Trophoblast cell (in vitro differentiated cells and primary cell): ENCODE data around the gene UBE2L6. TPM values are rescaled to one million over a fixed set of nuclear protein-coding genes. Genes with fewer than 3 reads are reported as not detected.

Experiments
- DNase-seq, 2 donors: peaks; one replicate each; pipeline ENCODE4 v3.0.0-alpha.2; 2016
- H2AFZ ChIP-seq: 2 replicates; pipeline ENCODE4 v1.6.1; 2013; ENCODE audit warnings: low read length, moderate library complexity, mild to moderate bottlenecking; ENCODE audit not compliant: insufficient read depth, poor library complexity
- H2AK5ac ChIP-seq: 2 replicates; pipeline ENCODE4 v1.6.1; 2013; ENCODE audit warnings: mild to moderate bottlenecking, low read length
- H2BK120ac ChIP-seq: 2 replicates; pipeline ENCODE4 v1.6.1; 2013; ENCODE audit warnings: low read length, mild to moderate bottlenecking, moderate library complexity; ENCODE audit not compliant: insufficient read depth, poor library complexity
- H2BK12ac ChIP-seq: 2 replicates; pipeline ENCODE4 v1.6.1; 2013; ENCODE audit warnings: mild to moderate bottlenecking, low read length, moderate library complexity
- H2BK5ac ChIP-seq: 2 replicates; pipeline ENCODE4 v1.6.1; 2013; ENCODE audit warnings: low read length, low read depth, moderate library complexity, mild to moderate bottlenecking; ENCODE audit not compliant: poor library complexity
- H3K14ac ChIP-seq: 2 replicates; pipeline ENCODE4 v1.6.1; 2013; ENCODE audit warnings: mild to moderate bottlenecking, low read length
- H3K18ac ChIP-seq: 2 replicates; pipeline ENCODE4 v1.6.1; 2013; ENCODE audit warnings: mild to moderate bottlenecking, low read length
- H3K23ac ChIP-seq: 2 replicates; pipeline ENCODE4 v1.6.1; 2013; ENCODE audit warnings: low read length
- H3K27ac ChIP-seq: 2 replicates; pipeline ENCODE4 v1.5.1; 2013; ENCODE audit warnings: low read depth, mild to moderate bottlenecking, inconsistent platforms, low read length, moderate library complexity
- H3K27me3 ChIP-seq: 2 replicates; pipeline ENCODE4 v1.6.1; 2013; ENCODE audit warnings: inconsistent platforms, mild to moderate bottlenecking, low read length, moderate library complexity; ENCODE audit not compliant: insufficient read depth
- H3K36me3 ChIP-seq, 2 experiments: 1 replicate in 1 of 2; 2 replicates in 1 of 2; pipeline ENCODE4 v1.6.1; 2013; ENCODE audit warnings: low read length in 2 of 2, mild to moderate bottlenecking in 2 of 2, moderate library complexity in 1 of 2; ENCODE audit not compliant: insufficient read depth in 2 of 2, control insufficient read depth in 1 of 2
- H3K4ac ChIP-seq: 2 replicates; pipeline ENCODE4 v1.6.1; 2013; ENCODE audit warnings: low read depth, mild to moderate bottlenecking, low read length, moderate library complexity
- H3K4me1 ChIP-seq, 2 experiments: 1 replicate in 1 of 2; 2 replicates in 1 of 2; pipeline ENCODE4 v1.6.1; 2013; ENCODE audit warnings: low read length in 2 of 2, mild to moderate bottlenecking in 2 of 2, moderate library complexity in 1 of 2; ENCODE audit not compliant: insufficient read depth in 2 of 2, control insufficient read depth in 1 of 2
- H3K4me2 ChIP-seq: 2 replicates; pipeline ENCODE4 v1.6.1; 2013; ENCODE audit warnings: inconsistent platforms, mild to moderate bottlenecking, low read length, moderate library complexity
- H3K4me3 ChIP-seq: 2 replicates; pipeline ENCODE4 v1.5.1; 2013; ENCODE audit warnings: mild to moderate bottlenecking, low read depth, low read length, inconsistent platforms
- H3K79me1 ChIP-seq: one replicate; pipeline ENCODE4 v1.6.1; 2013; ENCODE audit warnings: low read length
- H3K79me2 ChIP-seq: 2 replicates; pipeline ENCODE4 v1.6.1; 2013; ENCODE audit warnings: low read length, mild to moderate bottlenecking; ENCODE audit not compliant: control insufficient read depth, insufficient read depth, poor library complexity
- H3K9ac ChIP-seq: 2 replicates; pipeline ENCODE4 v1.6.1; 2013; ENCODE audit warnings: mild to moderate bottlenecking, low read length
- H3K9me3 ChIP-seq: 2 replicates; pipeline ENCODE4 v1.6.1; 2013; ENCODE audit warnings: low read depth, mild to moderate bottlenecking, control low read depth, inconsistent platforms, low read length; ENCODE audit not compliant: insufficient read depth
- H4K12ac ChIP-seq: 2 replicates; pipeline ENCODE4 v1.6.1; 2013; ENCODE audit warnings: low read depth, mild to moderate bottlenecking, low read length, moderate library complexity
- H4K8ac ChIP-seq: 2 replicates; pipeline ENCODE4 v1.6.1; 2013; ENCODE audit warnings: low read depth, mild to moderate bottlenecking, low read length, moderate library complexity
- H4K91ac ChIP-seq: one replicate; pipeline ENCODE4 v1.6.1; 2013; ENCODE audit warnings: low read depth, mild to moderate bottlenecking, low read length, moderate library complexity
- WGBS: extraction: QIAGEN DNeasy Blood & Tissue Kit; methylation state at CpG from one replicate; pipeline ENCODE4 v1.1.7; 2013; ENCODE audit warnings: missing lambda C conversion rate; ENCODE audit not compliant: insufficient read length, insufficient coverage; ENCODE audit errors: extremely low coverage; 5-methylcytosine and 5-hydroxymethylcytosine counted together
- polyA plus RNA-seq: library from polyadenylated mRNA; stranded (reverse); fragments of 200-250 nt; gene quantifications from 2 replicates; pipeline ENCODE4 v1.2.3, GENCODE V29; 2013

Gene UBE2L6
- 2.6 and 2.7 TPM in 2 replicates for polyA plus RNA-seq

GRCh38 chr11:57567515-57568329, at the start of gene UBE2L6:
UBE2L6 (minus strand) TSS chr11:57567672; CDS start chr11:57567611, 61 bp downstream.
- Histone ChIP-seq H3K14ac (peak within 1 kb of the TSS; percentile 12), H3K27me3 (peaks cover 4% of the 10 kb centered on the region), H2AK5ac (no peak within 1 kb of the TSS), H3K4me3 (peak within 1 kb of the TSS; percentile 78), H3K36me3 (no peaks in the 10 kb centered on the region), H2BK5ac (no peak within 1 kb of the TSS), H3K23ac (no peak within 1 kb of the TSS), H3K18ac (no peak within 1 kb of the TSS), H3K4me2 (peak within 1 kb of the TSS; percentile 96), H3K27ac (no peak within 1 kb of the TSS), H3K4me1 (peaks cover 0 to 3% of the 10 kb centered on the region in 2 experiments), H2BK120ac (no peak within 1 kb of the TSS), H3K9ac (no peak within 1 kb of the TSS), H3K9me3 (no peaks in the 10 kb centered on the region), H2AFZ (peak within 1 kb of the TSS; percentile 83), H4K12ac (peak within 1 kb of the TSS; percentile 70), H4K8ac (peak within 1 kb of the TSS; percentile 67), H2BK12ac (no peak within 1 kb of the TSS), H3K4ac (no peak within 1 kb of the TSS), H3K79me1 (peaks cover 2% of the 10 kb centered on the region), H4K91ac (peak within 1 kb of the TSS; percentile 22), H3K79me2 (no peaks in the 10 kb centered on the region)
- DNase-seq = peak in 1 of 2 donors; percentile 87
- WGBS = no CpG with 5 or more reads among the region's 92 CpGs

DNA sequence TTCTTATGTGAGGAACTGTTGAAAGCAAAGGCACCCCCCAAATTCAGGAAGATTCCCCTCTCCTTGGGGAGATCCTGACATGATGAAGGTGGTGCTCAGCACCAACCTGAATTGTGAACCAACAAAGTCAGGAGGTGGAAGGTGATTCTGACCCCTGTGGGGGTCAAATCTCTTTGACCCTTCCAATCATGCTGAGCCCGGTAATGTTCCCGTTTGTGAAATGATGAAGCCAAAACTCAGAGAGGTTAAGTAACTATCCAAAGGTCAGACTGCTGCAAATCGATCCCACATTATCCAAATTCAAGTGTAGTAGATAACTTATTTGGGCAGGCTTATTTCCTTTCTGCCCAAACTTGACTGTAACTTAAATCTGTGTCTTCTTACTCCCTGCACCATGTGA, 49.1 kb upstream of the UBE2L6 start:
- WGBS = no CpG with 5 or more reads among the region's 3 CpGs
- Histone ChIP-seq H2BK12ac (no peak overlapping the region), H2BK5ac (no peak overlapping the region), H3K18ac (no peak overlapping the region), H4K91ac (no peak overlapping the region), H3K4me3 (no peak overlapping the region), H2AK5ac (no peak overlapping the region), H3K79me1 (no peaks in the 10 kb centered on the region), H2AFZ (no peak overlapping the region), H3K79me2 (no peaks in the 10 kb centered on the region), H4K12ac (no peak overlapping the region), H3K36me3 (no peaks in the 10 kb centered on the region), H4K8ac (no peak overlapping the region), H3K4me1 (no peaks in the 10 kb centered on the region), H2BK120ac (no peak overlapping the region), H3K23ac (no peak overlapping the region), H3K27ac (no peak overlapping the region), H3K9me3 (no peaks in the 10 kb centered on the region), H3K14ac (no peak overlapping the region), H3K9ac (no peak overlapping the region), H3K4ac (no peak overlapping the region), H3K4me2 (no peak overlapping the region), H3K27me3 (no peaks in the 10 kb centered on the region)
- DNase-seq = no peak

DNA sequence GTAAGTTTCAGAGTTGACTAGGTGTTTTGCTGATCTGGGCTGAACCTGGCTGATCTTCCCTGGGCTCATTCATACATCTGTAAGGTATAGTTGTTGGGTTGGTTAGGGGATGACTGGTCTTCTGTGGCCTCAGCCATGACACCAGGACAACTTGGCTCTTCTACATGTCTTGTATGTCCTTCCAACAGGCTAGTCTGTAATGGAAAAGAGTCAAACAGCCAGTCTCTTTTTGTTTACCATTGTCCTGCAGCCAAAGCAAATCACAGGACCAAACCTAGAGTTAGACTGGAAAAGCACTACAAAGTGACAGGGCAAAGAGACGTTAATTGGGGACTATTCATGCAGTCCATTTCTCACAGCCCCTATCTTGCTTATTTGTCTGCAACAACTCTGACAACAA, 47.8 kb upstream of the UBE2L6 start:
- Histone ChIP-seq H3K9me3 (no peaks in the 10 kb centered on the region), H3K36me3 (peaks cover 0 to 2% of the 10 kb centered on the region in 2 experiments), H3K9ac (no peak overlapping the region), H2BK12ac (no peak overlapping the region), H3K27me3 (no peaks in the 10 kb centered on the region), H3K79me2 (no peaks in the 10 kb centered on the region), H2BK120ac (no peak overlapping the region), H3K4me2 (no peak overlapping the region), H2AFZ (no peak overlapping the region), H3K4ac (no peak overlapping the region), H4K8ac (no peak overlapping the region), H3K27ac (no peak overlapping the region), H3K4me1 (no peaks in the 10 kb centered on the region), H3K18ac (no peak overlapping the region), H2BK5ac (no peak overlapping the region), H4K91ac (no peak overlapping the region), H2AK5ac (no peak overlapping the region), H3K4me3 (no peak overlapping the region), H3K23ac (no peak overlapping the region), H3K14ac (no peak overlapping the region), H3K79me1 (no peaks in the 10 kb centered on the region), H4K12ac (no peak overlapping the region)
- DNase-seq = no peak
- no CpG with 5 or more reads among the region's 1 CpG for WGBS

- DNase-seq = peak; percentile 77 to 80
- H3K27ac ChIP-seq = no peak overlapping the region
- no peaks in the 10 kb centered on the region for H3K4me1 ChIP-seq
- H3K9ac ChIP-seq = no peak overlapping the region
- no peak overlapping the region for H4K12ac ChIP-seq
- H3K18ac ChIP-seq = no peak overlapping the region
- no peak overlapping the region for H2AK5ac ChIP-seq
- H3K23ac ChIP-seq = no peak overlapping the region
- H3K4ac ChIP-seq = no peak overlapping the region
- no peak overlapping the region for H2BK120ac ChIP-seq
- no peaks in the 10 kb centered on the region for H3K79me2 ChIP-seq
- no peak overlapping the region for H4K8ac ChIP-seq
- no peaks in the 10 kb centered on the region for H3K27me3 ChIP-seq
- no CpG with 5 or more reads among the region's 10 CpGs for WGBS
- H3K9me3 ChIP-seq = no peaks in the 10 kb centered on the region
- no peak overlapping the region for H2BK5ac ChIP-seq
- H2BK12ac ChIP-seq = no peak overlapping the region
- H3K36me3 ChIP-seq = peaks cover 0 to 2% of the 10 kb centered on the region in 2 experiments
- no peak overlapping the region for H3K4me3 ChIP-seq
- no peak overlapping the region for H4K91ac ChIP-seq
- H3K79me1 ChIP-seq = no peaks in the 10 kb centered on the region
- no peak overlapping the region for H3K14ac ChIP-seq
- H3K4me2 ChIP-seq = no peak overlapping the region
- H2AFZ ChIP-seq = no peak overlapping the region
Measured at GRCh38 chr11:57614234-57614772, 46.8 kb upstream of the UBE2L6 start.
